ENCODE data around the gene ADAM29. TPM values are rescaled to one million over a fixed set of nuclear protein-coding genes. Genes with fewer than 3 reads are reported as not detected.

The ADAM29 gene
- total RNA-seq, 1 donor from 2014 or later: not detected

DNA sequence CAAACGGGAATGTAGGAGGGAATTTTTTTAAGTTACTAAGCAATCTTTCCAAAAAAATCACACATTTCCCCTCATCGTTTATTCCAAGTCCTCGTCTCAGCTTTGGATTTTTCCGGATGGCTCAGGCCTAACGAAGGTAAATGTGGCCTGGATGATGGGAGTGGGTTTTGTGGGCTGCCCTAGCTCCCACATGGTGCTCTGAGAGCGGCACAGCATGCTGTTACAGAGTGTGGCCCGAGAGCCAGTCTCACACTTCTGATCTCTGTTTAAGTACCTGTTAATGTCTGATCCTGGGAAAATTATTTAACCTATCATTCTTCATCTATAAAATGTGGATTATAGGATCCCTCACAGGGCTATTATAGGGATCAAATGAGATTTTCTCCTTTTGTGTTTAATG, 38.2 kb upstream of the ADAM29 start:
- no peaks in the 10 kb centered on the region for H3K27me3 Mint-ChIP-seq (ENCODE audit: insufficient read depth, low read depth)
- no peaks in the 10 kb centered on the region for H3K9me3 Mint-ChIP-seq
- Histone ChIP-seq H3K4me3 (no peak overlapping the region), H3K9me3 (ENCODE audit: low read depth) (no peaks in the 10 kb centered on the region), H4K20me1 (ENCODE audit: low read depth) (no peaks in the 10 kb centered on the region), H3K9ac (no peak overlapping the region), H3K27ac (no peak overlapping the region), H2AFZ (replicated peaks) (peak overlapping the region; percentile 21), H3K79me2 (ENCODE audit: low read depth) (no peaks in the 10 kb centered on the region), H3F3A (ENCODE audit: low read depth) (no peaks in the 10 kb centered on the region), H3K36me3 (no peaks in the 10 kb centered on the region), H3K27me3 (no peaks in the 10 kb centered on the region), H3K4me2 (no peak overlapping the region), H3K4me1 (no peaks in the 10 kb centered on the region)
- H3K36me3 Mint-ChIP-seq: no peaks in the 10 kb centered on the region
- DNase-seq (ENCODE audit: low spot score): no peak
- no peaks in the 10 kb centered on the region for H3K4me1 Mint-ChIP-seq
- TF ChIP-seq EZH2 (IDR thresholded peaks at IDR 0.05) (no peak), EZH2phosphoT487 (IDR thresholded peaks at IDR 0.05) (no peak)
- TF ChIP-seq, protein P1, sequence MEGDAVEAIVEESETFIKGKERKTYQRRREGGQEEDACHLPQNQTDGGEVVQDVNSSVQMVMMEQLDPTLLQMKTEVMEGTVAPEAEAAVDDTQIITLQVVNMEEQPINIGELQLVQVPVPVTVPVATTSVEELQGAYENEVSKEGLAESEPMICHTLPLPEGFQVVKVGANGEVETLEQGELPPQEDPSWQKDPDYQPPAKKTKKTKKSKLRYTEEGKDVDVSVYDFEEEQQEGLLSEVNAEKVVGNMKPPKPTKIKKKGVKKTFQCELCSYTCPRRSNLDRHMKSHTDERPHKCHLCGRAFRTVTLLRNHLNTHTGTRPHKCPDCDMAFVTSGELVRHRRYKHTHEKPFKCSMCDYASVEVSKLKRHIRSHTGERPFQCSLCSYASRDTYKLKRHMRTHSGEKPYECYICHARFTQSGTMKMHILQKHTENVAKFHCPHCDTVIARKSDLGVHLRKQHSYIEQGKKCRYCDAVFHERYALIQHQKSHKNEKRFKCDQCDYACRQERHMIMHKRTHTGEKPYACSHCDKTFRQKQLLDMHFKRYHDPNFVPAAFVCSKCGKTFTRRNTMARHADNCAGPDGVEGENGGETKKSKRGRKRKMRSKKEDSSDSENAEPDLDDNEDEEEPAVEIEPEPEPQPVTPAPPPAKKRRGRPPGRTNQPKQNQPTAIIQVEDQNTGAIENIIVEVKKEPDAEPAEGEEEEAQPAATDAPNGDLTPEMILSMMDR (IDR thresholded peaks at IDR 0.05): no peak
- H3K4me3 Mint-ChIP-seq: no peak overlapping the region
- H3K27ac Mint-ChIP-seq: no peak overlapping the region

GRCh38 chr4:174882317-174882992, 35.7 kb upstream of the ADAM29 start:
- H3K9ac ChIP-seq: no peak overlapping the region
- Mint-ChIP-seq H3K9me3 (no peaks in the 10 kb centered on the region), H3K4me3 (no peak overlapping the region), H3K36me3 (no peaks in the 10 kb centered on the region), H3K27me3 (ENCODE audit: insufficient read depth, low read depth) (no peaks in the 10 kb centered on the region), H3K27ac (no peak overlapping the region), H3K4me1 (no peaks in the 10 kb centered on the region)
- H3K4me2 ChIP-seq: no peak overlapping the region
- DNase-seq (ENCODE audit: low spot score): no peak
- H2AFZ ChIP-seq (replicated peaks): no peak overlapping the region
- no peaks in the 10 kb centered on the region for H4K20me1 ChIP-seq (ENCODE audit: low read depth)
- no peak overlapping the region for H3K4me3 ChIP-seq
- H3K27me3 ChIP-seq: no peaks in the 10 kb centered on the region
- no peak overlapping the region for H3K27ac ChIP-seq
- H3F3A ChIP-seq (ENCODE audit: low read depth): no peaks in the 10 kb centered on the region
- no peaks in the 10 kb centered on the region for H3K4me1 ChIP-seq
- H3K79me2 ChIP-seq (ENCODE audit: low read depth): no peaks in the 10 kb centered on the region
- no peaks in the 10 kb centered on the region for H3K36me3 ChIP-seq
- TF ChIP-seq, protein P1 (IDR thresholded peaks at IDR 0.05): no peak
- TF ChIP-seq EZH2phosphoT487 (IDR thresholded peaks at IDR 0.05) (no peak), EZH2 (IDR thresholded peaks at IDR 0.05) (no peak)
- H3K9me3 ChIP-seq (ENCODE audit: low read depth): no peaks in the 10 kb centered on the region

DNA sequence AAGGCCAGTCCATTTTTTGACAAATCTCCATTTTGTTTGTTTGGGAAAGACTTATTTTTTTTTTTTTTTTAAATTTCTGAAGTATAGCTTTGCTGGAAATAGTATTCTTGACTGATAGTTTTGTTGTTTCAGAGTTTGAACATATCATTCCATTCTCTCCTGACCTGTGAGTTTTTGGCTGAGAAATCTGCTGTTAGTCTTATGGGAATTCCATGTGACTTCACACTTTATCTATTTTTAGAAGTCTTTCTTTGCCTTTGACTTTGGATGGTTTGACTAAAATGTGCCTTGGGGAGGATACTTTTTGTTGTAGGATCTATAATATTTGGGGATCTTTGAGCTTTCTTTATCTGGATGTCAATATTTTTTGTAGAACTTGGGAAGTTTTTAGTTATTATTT, 10.7 kb upstream of the ADAM29 start:
- no peak for DNase-seq (ENCODE audit: low spot score)
- Histone ChIP-seq H3K4me3 (no peak overlapping the region), H4K20me1 (ENCODE audit: low read depth) (no peaks in the 10 kb centered on the region), H3K9me3 (ENCODE audit: low read depth) (no peaks in the 10 kb centered on the region), H3K4me1 (no peaks in the 10 kb centered on the region), H3F3A (ENCODE audit: low read depth) (no peaks in the 10 kb centered on the region), H2AFZ (replicated peaks) (no peak overlapping the region), H3K27me3 (no peaks in the 10 kb centered on the region), H3K36me3 (no peaks in the 10 kb centered on the region), H3K27ac (no peak overlapping the region), H3K4me2 (no peak overlapping the region), H3K9ac (no peak overlapping the region), H3K79me2 (ENCODE audit: low read depth) (no peaks in the 10 kb centered on the region)
- Mint-ChIP-seq H3K4me1 (no peaks in the 10 kb centered on the region), H3K9me3 (peaks cover 13% of the 10 kb centered on the region), H3K27me3 (ENCODE audit: insufficient read depth, low read depth) (no peaks in the 10 kb centered on the region), H3K27ac (no peak overlapping the region), H3K36me3 (no peaks in the 10 kb centered on the region), H3K4me3 (no peak overlapping the region)
- TF ChIP-seq, protein P1 (IDR thresholded peaks at IDR 0.05): no peak
- TF ChIP-seq EZH2phosphoT487 (IDR thresholded peaks at IDR 0.05) (no peak), EZH2 (IDR thresholded peaks at IDR 0.05) (no peak)

Data from neural progenitor cell (in vitro differentiated cells).